ENCODE measurements around the gene MYBPC3.

MYBPC3 gene

GRCh38 chr11:47350315-47350714 lies 2.2 kb downstream of the MYBPC3 start:
- TF ChIP-seq CTCF (IDR thresholded peaks at IDR 0.05; ENCODE audit: low read depth, low read length) = no peak
- H3K4me3 ChIP-seq (ENCODE audit: low read depth, low read length) = no peak overlapping the region

DNA sequence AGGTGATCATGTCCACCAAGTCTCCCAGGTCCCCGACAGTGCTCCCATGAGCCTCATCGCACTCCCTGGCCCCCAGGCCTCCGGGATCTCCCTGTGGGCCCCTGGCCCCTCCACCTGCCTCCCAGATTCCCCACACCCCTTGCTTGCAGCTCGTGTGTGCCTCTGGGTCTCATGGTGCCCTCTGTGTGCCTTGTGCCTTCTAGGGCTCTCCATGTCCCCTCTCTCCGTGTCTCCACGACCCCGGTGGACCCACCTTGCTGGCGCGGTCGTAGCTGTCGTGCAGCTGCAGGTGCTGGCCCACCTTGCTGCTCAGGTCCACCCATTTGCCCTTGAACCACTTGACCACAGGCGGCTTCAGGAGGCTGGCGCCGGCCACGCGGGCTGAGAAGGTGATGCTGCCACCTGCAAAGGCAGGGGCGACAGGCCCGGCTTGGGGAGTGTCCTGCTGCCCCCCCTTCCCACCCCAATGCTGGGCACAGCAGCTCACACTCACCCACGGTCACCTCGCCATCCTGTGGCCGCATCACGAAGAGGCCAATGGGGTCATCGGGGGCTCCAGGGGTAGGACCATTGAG lies 2.9 kb downstream of the MYBPC3 start:
- no peak for TF ChIP-seq CTCF (IDR thresholded peaks at IDR 0.05; ENCODE audit: low read depth, low read length)
- no peak overlapping the region for H3K4me3 ChIP-seq (ENCODE audit: low read depth, low read length)

- H3K4me3 ChIP-seq (ENCODE audit: low read depth, low read length) = no peak overlapping the region
- peak; percentile 11; the same call in 1 of the 2 replicates for TF ChIP-seq CTCF (IDR thresholded peaks at IDR 0.05; ENCODE audit: low read depth, low read length)
Observed at GRCh38 chr11:47348859-47349258, 3.6 kb downstream of the MYBPC3 start.

- H3K4me3 ChIP-seq (ENCODE audit: low read depth, low read length) = no peak overlapping the region
- TF ChIP-seq CTCF (IDR thresholded peaks at IDR 0.05; ENCODE audit: low read depth, low read length) = no peak
Observed at GRCh38 chr11:47348131-47348802, 4.2 kb downstream of the MYBPC3 start.

- H3K4me3 ChIP-seq (ENCODE audit: low read depth, low read length) = no peak overlapping the region
- no peak for TF ChIP-seq CTCF (IDR thresholded peaks at IDR 0.05; ENCODE audit: low read depth, low read length)
Observed at GRCh38 chr11:47347137-47347536, 5.4 kb downstream of the MYBPC3 start.

GRCh38 chr11:47345890-47346563 lies 6.5 kb downstream of the MYBPC3 start:
- H3K4me3 ChIP-seq (ENCODE audit: low read depth, low read length) = no peak overlapping the region
- no peak for TF ChIP-seq CTCF (IDR thresholded peaks at IDR 0.05; ENCODE audit: low read depth, low read length)

GRCh38 chr11:47342854-47343253 lies 9.6 kb downstream of the MYBPC3 start:
- no peak overlapping the region for H3K4me3 ChIP-seq (ENCODE audit: low read depth, low read length)
- no peak for TF ChIP-seq CTCF (IDR thresholded peaks at IDR 0.05; ENCODE audit: low read depth, low read length)
